Ascending aorta (tissue), 2 donors: Measurements from ENCODE around the gene POLR2J3. TPM values are rescaled to one million over a fixed set of nuclear protein-coding genes. Genes with fewer than 3 reads are reported as not detected.
"Not testable (repeated sequence)": the region's sequence is repeated elsewhere in the genome, so short reads cannot be mapped to it uniquely, and the experiment has no call there.

Source experiments
- DNase-seq, 2 donors: peaks; one replicate each; pipeline ENCODE4 v3.0.0-alpha.2; 2019; ENCODE audit warnings: low spot score in 2 of 2
- H3K27ac ChIP-seq, 2 donors: fragments of 200-600 bp; sonication (generic); one replicate each; pipeline ENCODE4 v1.5.1; 2016 to 2017; ENCODE audit warnings: mild to moderate bottlenecking in 1 of 2
- H3K27me3 ChIP-seq: fragments of 200-600 bp; sonication (generic); one replicate; pipeline ENCODE4 v1.5.1; 2017
- H3K36me3 ChIP-seq, 2 donors: fragments of 200-600 bp; sonication (generic); one replicate each; pipeline ENCODE4 v1.5.1; 2016
- H3K4me1 ChIP-seq, 2 donors: fragments of 200-600 bp; sonication (generic); one replicate each; pipeline ENCODE4 v1.5.1; 2016 to 2017; ENCODE audit warnings: mild to moderate bottlenecking in 1 of 2
- H3K4me3 ChIP-seq, 2 donors: fragments of 200-600 bp; sonication (generic); one replicate each; pipeline ENCODE4 v1.5.1; 2016 to 2017; ENCODE audit warnings: mild to moderate bottlenecking in 1 of 2
- H3K9me3 ChIP-seq, 2 donors: fragments of 200-600 bp; sonication (generic); one replicate each; pipeline ENCODE4 v1.5.1; 2016
- intact Hi-C: fragments of 100-400 bp; cut with DNase I; formaldehyde crosslinking; loops from one replicate; pipeline ENCODE4 v1.15.1; 2023
- total RNA-seq: library from RNA; depleted of rRNA; stranded (reverse); fragments of >200 nt; gene quantifications from one replicate; pipeline ENCODE4 v1.1.0, GENCODE V29; 2016

Gene POLR2J3
- total RNA-seq, 1 donor from 2014 or later: 1.5 TPM

DNA sequence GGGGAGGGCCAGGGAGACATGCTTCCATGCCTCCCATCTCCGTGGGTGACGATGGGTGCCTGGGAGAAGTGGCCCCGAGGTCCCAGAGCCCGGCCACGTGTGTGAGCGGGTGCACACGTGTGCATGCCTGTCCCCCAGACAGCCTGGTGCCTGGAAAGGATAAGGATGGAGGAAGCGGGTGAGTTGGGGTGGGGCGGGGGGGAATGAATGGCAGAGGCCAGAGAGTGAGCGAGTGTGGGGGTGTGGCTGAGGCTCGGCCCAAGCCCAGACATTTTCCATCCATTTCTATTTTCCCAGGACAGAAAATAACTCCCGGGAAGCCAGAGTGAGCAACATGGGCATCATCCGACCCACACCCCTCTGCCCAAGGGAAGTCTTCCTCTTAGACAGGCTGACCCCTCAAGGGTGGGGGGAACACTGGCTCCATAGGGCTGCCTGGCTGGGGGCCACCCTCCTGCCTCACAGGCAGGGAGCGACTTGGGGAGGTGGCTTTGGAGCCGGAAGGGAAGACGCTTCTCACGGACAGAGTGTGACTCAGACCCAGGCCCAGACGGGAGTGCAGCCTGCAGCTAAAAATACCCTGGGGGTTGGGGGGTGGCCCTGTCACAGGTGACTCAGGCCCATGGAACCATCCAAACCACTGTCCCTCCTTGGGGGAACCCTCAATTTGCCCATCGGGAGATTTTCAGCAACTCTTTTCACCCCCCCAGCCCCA, 32.2 kb upstream of the POLR2J3 start:
- intact Hi-C loops: not testable (repeated sequence)

GRCh38 chr7:102602317-102602716, 29.9 kb upstream of the POLR2J3 start:
- intact Hi-C loops, DNase-seq, H3K36me3 ChIP-seq: not testable (repeated sequence)

More for the DNA sequence above, 32.2 kb upstream of the POLR2J3 start:
- H3K36me3 ChIP-seq, H3K4me1 ChIP-seq, H3K9me3 ChIP-seq, DNase-seq, H3K27me3 ChIP-seq, H3K27ac ChIP-seq, H3K4me3 ChIP-seq: not testable (repeated sequence)

GRCh38 chr7:102599699-102600098, 27.3 kb upstream of the POLR2J3 start:
- H3K4me1 ChIP-seq, H3K27ac ChIP-seq, DNase-seq, H3K27me3 ChIP-seq, H3K4me3 ChIP-seq, intact Hi-C loops, H3K9me3 ChIP-seq, H3K36me3 ChIP-seq: not testable (repeated sequence)

More at GRCh38 chr7:102602317-102602716, 29.9 kb upstream of the POLR2J3 start:
- H3K4me3 ChIP-seq, H3K27me3 ChIP-seq, H3K27ac ChIP-seq, H3K9me3 ChIP-seq, H3K4me1 ChIP-seq: not testable (repeated sequence)

- H3K9me3 ChIP-seq, DNase-seq, H3K36me3 ChIP-seq, H3K27me3 ChIP-seq, intact Hi-C loops, H3K4me3 ChIP-seq, H3K27ac ChIP-seq, H3K4me1 ChIP-seq: not testable (repeated sequence)
These were observed 23.7 kb upstream of the POLR2J3 start for GRCh38 chr7:102596036-102596435.

GRCh38 chr7:102593637-102594334, 21.4 kb upstream of the POLR2J3 start:
- H3K27ac ChIP-seq, H3K4me3 ChIP-seq, H3K9me3 ChIP-seq, H3K27me3 ChIP-seq, H3K4me1 ChIP-seq, DNase-seq, H3K36me3 ChIP-seq, intact Hi-C loops: not testable (repeated sequence)

GRCh38 chr7:102592477-102593019, 20.2 kb upstream of the POLR2J3 start:
- H3K27me3 ChIP-seq, intact Hi-C loops, H3K4me1 ChIP-seq, H3K27ac ChIP-seq, H3K36me3 ChIP-seq, H3K9me3 ChIP-seq, H3K4me3 ChIP-seq: not testable (repeated sequence)
- peak in 1 of 2 donors; percentile 62 for DNase-seq

GRCh38 chr7:102589857-102590256, 17.5 kb upstream of the POLR2J3 start:
- DNase-seq, H3K27me3 ChIP-seq, H3K4me1 ChIP-seq, intact Hi-C loops, H3K4me3 ChIP-seq, H3K9me3 ChIP-seq, H3K27ac ChIP-seq, H3K36me3 ChIP-seq: not testable (repeated sequence)

DNA sequence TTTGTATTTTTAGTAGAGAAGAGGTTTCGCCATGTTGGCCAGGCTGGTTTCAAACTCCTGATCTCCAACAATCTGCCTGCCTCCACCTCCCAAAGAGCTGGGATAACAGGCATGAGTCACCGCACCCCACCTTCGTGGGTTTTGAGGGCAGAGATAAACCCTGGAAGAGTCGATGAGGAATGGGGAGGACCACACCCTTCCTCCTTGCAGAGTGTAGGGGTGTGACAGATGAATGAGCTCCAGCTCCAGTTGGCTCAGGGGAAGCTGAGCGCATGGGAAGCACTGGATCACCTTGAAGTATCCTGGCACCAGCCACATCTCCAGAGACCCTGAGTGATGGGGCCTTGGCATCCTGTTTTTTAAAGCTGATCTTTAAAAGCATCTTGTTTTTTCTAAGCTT, 11.1 kb upstream of the POLR2J3 start:
- DNase-seq, H3K4me3 ChIP-seq, H3K9me3 ChIP-seq, H3K4me1 ChIP-seq, H3K27ac ChIP-seq, H3K36me3 ChIP-seq, H3K27me3 ChIP-seq, intact Hi-C loops: not testable (repeated sequence)

- H3K27me3 ChIP-seq, H3K27ac ChIP-seq, H3K9me3 ChIP-seq, intact Hi-C loops, H3K4me3 ChIP-seq, DNase-seq, H3K36me3 ChIP-seq, H3K4me1 ChIP-seq: not testable (repeated sequence)
These were observed 9.3 kb upstream of the POLR2J3 start for GRCh38 chr7:102581722-102582121.

GRCh38 chr7:102578486-102578885, 6.1 kb upstream of the POLR2J3 start:
- peak in 1 of 2 donors; percentile 41 for DNase-seq
- intact Hi-C loops, H3K36me3 ChIP-seq, H3K27me3 ChIP-seq, H3K9me3 ChIP-seq, H3K4me1 ChIP-seq, H3K27ac ChIP-seq, H3K4me3 ChIP-seq: not testable (repeated sequence)

DNA sequence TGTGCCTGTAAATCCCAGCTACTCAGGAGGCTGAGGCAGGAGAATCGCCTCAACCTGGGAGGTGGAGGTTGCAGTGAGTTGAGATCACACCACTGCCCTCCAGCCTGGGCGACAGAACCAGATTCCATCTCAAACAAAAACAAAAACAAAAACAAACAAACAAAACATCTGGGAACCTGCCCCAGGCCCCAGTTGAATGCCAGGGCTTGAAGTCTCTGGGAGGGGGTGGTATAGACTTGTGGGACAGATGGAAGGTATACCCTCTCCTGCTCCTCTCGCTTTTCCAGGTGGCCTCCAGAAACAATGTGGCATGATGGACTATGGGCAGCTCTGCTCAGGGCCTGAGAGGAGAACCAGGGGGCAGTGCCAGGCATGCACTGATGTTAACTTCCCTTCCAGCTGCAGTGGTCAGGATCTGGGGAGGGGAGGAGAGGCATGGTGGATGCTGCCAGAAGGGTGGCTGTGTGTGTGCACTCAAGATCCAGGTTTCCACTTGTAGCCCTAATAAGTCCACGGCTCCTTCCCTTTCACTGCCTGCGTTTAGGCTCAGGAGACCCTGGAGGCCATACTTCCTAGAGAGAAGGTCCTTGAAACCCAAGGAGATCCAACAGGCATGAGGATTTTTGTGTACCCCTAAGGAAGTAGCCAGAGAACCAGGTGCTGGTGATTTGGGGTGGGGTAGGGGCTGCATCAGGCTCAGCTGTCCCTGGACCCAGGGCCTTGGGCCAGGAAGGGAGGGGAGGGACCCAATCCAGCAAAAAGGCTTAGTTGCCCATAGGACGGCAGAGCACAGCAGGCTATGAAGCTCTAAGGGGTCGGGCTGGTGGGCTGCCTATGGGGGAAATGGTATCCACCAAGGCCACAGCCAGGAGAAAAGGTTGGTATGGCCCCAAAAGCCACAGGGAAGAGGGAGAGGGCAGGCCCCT, 5.2 kb upstream of the POLR2J3 start:
- intact Hi-C loops: not testable (repeated sequence)

DNA sequence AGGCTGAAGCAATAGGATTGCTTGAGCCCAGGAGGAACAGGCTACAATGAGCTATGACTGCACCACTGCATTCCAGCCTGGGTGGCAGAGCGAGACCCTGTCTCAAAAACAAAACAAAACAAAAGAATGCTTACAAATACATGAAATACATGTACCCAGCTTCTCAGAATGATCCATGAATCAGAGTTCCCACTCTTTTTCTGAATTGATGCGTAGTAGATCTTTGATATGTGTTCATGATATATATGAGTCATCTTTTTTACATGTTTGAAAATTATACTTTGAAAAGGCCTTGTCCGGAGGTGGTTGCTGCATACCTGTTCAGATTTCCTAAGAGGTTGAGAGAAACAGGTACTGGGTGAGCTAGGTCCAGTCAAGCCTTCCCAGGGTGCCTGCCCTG, 4.0 kb upstream of the POLR2J3 start:
- H3K27ac ChIP-seq, H3K27me3 ChIP-seq, H3K4me1 ChIP-seq, H3K4me3 ChIP-seq, DNase-seq, H3K9me3 ChIP-seq, H3K36me3 ChIP-seq, intact Hi-C loops: not testable (repeated sequence)

More for the DNA sequence above, 5.2 kb upstream of the POLR2J3 start:
- H3K27ac ChIP-seq, H3K4me1 ChIP-seq, H3K27me3 ChIP-seq, H3K4me3 ChIP-seq, H3K9me3 ChIP-seq, H3K36me3 ChIP-seq: not testable (repeated sequence)
- peak in 1 of 2 donors; percentile 51 for DNase-seq

GRCh38 chr7:102574607-102575006, 2.2 kb upstream of the POLR2J3 start:
- DNase-seq, H3K9me3 ChIP-seq, H3K36me3 ChIP-seq, H3K4me3 ChIP-seq, H3K27me3 ChIP-seq, intact Hi-C loops, H3K4me1 ChIP-seq, H3K27ac ChIP-seq: not testable (repeated sequence)
